Parathyroid adenoma (tissue), 2 donors: Measurements from ENCODE around the gene AMOTL1.

Source experiments
- H2AFZ ChIP-seq: fragments of 300-600 bp; sonication (generic); one replicate; pipeline ENCODE4 v1.7.0; 2017; ENCODE audit warnings: antibody characterized with exemption, mild to moderate bottlenecking
- H3K27ac ChIP-seq: fragments of 300-600 bp; sonication (generic); one replicate; pipeline ENCODE4 v1.7.0; 2017
- H3K27me3 ChIP-seq: fragments of 300-600 bp; sonication (generic); one replicate; pipeline ENCODE4 v1.7.0; 2017; ENCODE audit warnings: low read length; ENCODE audit not compliant: control insufficient read depth, insufficient read depth
- H3K36me3 ChIP-seq: fragments of 300-600 bp; sonication (generic); one replicate; pipeline ENCODE4 v1.7.0; 2017; ENCODE audit warnings: low read length; ENCODE audit not compliant: control insufficient read depth, insufficient read depth
- H3K4me1 ChIP-seq: fragments of 300-600 bp; sonication (generic); one replicate; pipeline ENCODE4 v1.7.0; 2017; ENCODE audit warnings: control low read depth
- H3K4me2 ChIP-seq: fragments of 300-600 bp; sonication (generic); one replicate; pipeline ENCODE4 v1.7.0; 2017; ENCODE audit warnings: low read length
- H3K4me3 ChIP-seq: fragments of 300-600 bp; sonication (generic); one replicate; pipeline ENCODE4 v1.7.0; 2017; ENCODE audit warnings: low read depth, low read length
- H3K79me2 ChIP-seq: fragments of 300-600 bp; sonication (generic); one replicate; pipeline ENCODE4 v1.7.0; 2017; ENCODE audit warnings: control low read depth
- H3K9ac ChIP-seq: fragments of 300-600 bp; sonication (generic); one replicate; pipeline ENCODE4 v1.7.0; 2017; ENCODE audit warnings: mild to moderate bottlenecking
- H3K9me3 ChIP-seq: fragments of 300-600 bp; sonication (generic); one replicate; pipeline ENCODE4 v1.7.0; 2017; ENCODE audit warnings: low read length; ENCODE audit not compliant: control insufficient read depth
- TF ChIP-seq, protein P1 (sequence below): fragments of 300-600 bp; sonication (generic); IDR thresholded peaks from one replicate; pipeline ENCODE4 v1.7.0; 2017; ENCODE audit warnings: antibody characterized with exemption, mild to moderate bottlenecking
- donor health status: primary hyperparathyroidism.

AMOTL1 gene

DNA sequence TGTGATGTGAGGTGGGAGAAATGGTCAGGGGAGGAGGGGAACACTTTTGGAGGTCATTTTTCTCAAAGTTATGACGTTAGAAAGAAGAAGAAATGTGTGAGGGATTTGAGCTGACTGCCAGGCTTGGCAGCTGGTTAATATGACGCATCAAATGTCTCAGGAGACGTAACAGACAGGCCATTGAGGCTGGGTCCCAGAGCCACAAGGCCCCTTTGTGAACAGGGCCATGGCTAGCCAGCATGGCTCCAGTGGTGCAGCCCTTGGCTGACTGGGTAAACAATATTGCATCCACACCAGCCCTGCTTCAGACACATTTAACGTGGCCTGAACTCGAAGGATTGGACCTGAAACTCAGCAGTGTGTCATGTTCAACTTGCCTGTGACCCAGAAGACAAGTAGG lies 34.3 kb downstream of the AMOTL1 start:
- no peak overlapping the region for H3K4me2 ChIP-seq
- H3K9ac ChIP-seq, result no peak overlapping the region
- H3K36me3 ChIP-seq, result no peaks in the 10 kb centered on the region
- no peak overlapping the region for H3K27ac ChIP-seq
- H3K4me1 ChIP-seq, result no peaks in the 10 kb centered on the region
- H3K27me3 ChIP-seq, result no peaks in the 10 kb centered on the region
- no peak overlapping the region for H2AFZ ChIP-seq
- no peak overlapping the region for H3K4me3 ChIP-seq
- TF ChIP-seq, protein P1, sequence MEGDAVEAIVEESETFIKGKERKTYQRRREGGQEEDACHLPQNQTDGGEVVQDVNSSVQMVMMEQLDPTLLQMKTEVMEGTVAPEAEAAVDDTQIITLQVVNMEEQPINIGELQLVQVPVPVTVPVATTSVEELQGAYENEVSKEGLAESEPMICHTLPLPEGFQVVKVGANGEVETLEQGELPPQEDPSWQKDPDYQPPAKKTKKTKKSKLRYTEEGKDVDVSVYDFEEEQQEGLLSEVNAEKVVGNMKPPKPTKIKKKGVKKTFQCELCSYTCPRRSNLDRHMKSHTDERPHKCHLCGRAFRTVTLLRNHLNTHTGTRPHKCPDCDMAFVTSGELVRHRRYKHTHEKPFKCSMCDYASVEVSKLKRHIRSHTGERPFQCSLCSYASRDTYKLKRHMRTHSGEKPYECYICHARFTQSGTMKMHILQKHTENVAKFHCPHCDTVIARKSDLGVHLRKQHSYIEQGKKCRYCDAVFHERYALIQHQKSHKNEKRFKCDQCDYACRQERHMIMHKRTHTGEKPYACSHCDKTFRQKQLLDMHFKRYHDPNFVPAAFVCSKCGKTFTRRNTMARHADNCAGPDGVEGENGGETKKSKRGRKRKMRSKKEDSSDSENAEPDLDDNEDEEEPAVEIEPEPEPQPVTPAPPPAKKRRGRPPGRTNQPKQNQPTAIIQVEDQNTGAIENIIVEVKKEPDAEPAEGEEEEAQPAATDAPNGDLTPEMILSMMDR, result no peak
- H3K9me3 ChIP-seq, result no peaks in the 10 kb centered on the region
- H3K79me2 ChIP-seq, result peaks cover 7% of the 10 kb centered on the region

DNA sequence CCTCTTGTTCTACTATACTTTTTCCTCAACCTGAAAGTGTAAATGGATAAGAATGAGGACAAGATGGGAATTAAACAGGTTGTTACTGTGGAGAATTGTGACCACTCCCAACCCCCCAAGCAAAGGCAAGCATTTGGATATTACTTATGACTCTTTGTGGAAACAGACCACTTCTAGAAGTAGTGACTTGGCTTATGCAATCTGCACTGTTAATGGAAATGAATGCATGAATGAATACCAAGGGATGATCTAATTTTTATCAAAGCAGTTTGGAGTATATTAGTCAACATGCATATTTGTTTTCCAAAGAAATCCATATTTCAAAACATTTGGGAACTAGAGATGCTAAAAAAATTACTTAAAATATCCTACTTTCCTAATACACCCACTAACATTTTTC lies 35.3 kb downstream of the AMOTL1 start:
- H3K36me3 ChIP-seq, result no peaks in the 10 kb centered on the region
- no peak overlapping the region for H2AFZ ChIP-seq
- no peaks in the 10 kb centered on the region for H3K4me1 ChIP-seq
- H3K4me3 ChIP-seq, result no peak overlapping the region
- no peak overlapping the region for H3K4me2 ChIP-seq
- no peak overlapping the region for H3K27ac ChIP-seq
- H3K27me3 ChIP-seq, result no peaks in the 10 kb centered on the region
- no peaks in the 10 kb centered on the region for H3K9me3 ChIP-seq
- no peaks in the 10 kb centered on the region for H3K79me2 ChIP-seq
- no peak overlapping the region for H3K9ac ChIP-seq
- TF ChIP-seq, protein P1, result no peak

DNA sequence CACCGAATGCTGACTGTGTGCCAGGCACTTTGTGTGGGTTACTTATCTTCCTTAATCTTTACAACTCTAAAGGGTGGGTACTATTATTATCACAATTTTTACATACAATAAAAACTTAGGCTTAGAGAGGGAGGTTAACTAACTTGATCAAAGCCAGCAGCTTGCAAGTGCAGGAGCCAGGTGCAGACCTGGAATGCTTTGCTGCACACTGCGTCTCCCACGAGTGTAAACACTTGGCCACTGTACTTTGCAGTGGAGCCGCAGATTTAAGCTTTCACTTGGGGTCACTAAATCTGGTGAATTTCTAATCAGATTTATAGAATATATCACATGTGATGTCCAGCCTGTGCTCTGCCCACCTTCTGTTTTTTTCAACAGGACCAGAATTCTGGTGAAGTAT lies 36.7 kb downstream of the AMOTL1 start:
- Histone ChIP-seq H3K9me3 (no peaks in the 10 kb centered on the region), H2AFZ (no peak overlapping the region), H3K4me3 (no peak overlapping the region), H3K36me3 (no peaks in the 10 kb centered on the region), H3K79me2 (peaks cover 3% of the 10 kb centered on the region), H3K27me3 (no peaks in the 10 kb centered on the region), H3K4me1 (no peaks in the 10 kb centered on the region), H3K27ac (no peak overlapping the region), H3K4me2 (no peak overlapping the region), H3K9ac (no peak overlapping the region)
- TF ChIP-seq, protein P1, result no peak

DNA sequence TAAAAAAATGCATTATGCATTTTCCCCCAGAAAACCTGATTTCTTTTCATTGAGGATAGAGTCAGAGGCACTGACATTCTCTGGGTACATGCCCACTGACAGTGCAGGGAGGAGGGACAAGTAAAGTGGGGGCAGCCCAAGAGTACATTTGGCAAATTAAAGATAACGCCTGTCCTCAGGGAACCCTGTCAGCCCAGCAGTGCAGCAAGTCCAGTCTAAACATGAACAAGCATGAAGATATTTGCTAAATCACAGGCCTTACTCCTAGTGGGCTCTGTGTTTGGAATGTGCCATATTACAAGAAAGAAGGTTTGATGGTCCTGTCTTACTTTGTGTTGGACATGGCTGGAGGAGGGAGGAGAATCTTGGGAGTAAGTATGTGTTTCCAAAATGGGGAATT lies 37.9 kb downstream of the AMOTL1 start:
- H3K27me3 ChIP-seq, result no peaks in the 10 kb centered on the region
- no peak overlapping the region for H3K9ac ChIP-seq
- H3K36me3 ChIP-seq, result no peaks in the 10 kb centered on the region
- no peak overlapping the region for H3K4me3 ChIP-seq
- TF ChIP-seq, protein P1, result no peak
- no peaks in the 10 kb centered on the region for H3K4me1 ChIP-seq
- H3K27ac ChIP-seq, result no peak overlapping the region
- H3K79me2 ChIP-seq, result peaks cover 3% of the 10 kb centered on the region
- no peak overlapping the region for H2AFZ ChIP-seq
- H3K4me2 ChIP-seq, result no peak overlapping the region
- no peaks in the 10 kb centered on the region for H3K9me3 ChIP-seq

DNA sequence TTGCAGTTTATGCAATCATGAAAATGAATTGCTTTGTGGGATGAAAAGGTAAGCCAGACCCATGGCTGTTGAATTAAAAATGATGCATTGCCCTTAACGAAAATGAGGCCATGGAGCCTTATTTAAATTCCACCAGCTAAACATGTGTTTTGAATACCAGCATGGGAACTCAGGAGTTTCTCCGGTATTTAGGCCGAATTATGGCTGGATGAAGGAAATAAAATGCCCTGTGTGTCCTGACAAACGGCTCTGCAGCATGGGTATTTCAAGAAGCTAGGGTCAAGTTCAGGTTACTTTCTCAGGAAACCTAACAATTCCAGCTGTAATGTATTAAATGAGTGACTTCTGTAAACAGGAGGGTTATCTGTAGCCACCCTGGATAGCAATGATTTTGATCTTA lies 38.3 kb downstream of the AMOTL1 start:
- H3K79me2 ChIP-seq, result peaks cover 3% of the 10 kb centered on the region
- no peak overlapping the region for H3K4me3 ChIP-seq
- H2AFZ ChIP-seq, result no peak overlapping the region
- H3K27me3 ChIP-seq, result no peaks in the 10 kb centered on the region
- no peak overlapping the region for H3K4me2 ChIP-seq
- H3K9ac ChIP-seq, result no peak overlapping the region
- TF ChIP-seq, protein P1, result no peak
- no peaks in the 10 kb centered on the region for H3K36me3 ChIP-seq
- H3K4me1 ChIP-seq, result no peaks in the 10 kb centered on the region
- no peak overlapping the region for H3K27ac ChIP-seq
- no peaks in the 10 kb centered on the region for H3K9me3 ChIP-seq
